Measurements from ENCODE around the gene SGIP1.

Gene SGIP1

GRCh38 chr1:66764994-66765578, 231.1 kb downstream of the SGIP1 start:
- peaks cover 20% of the 10 kb centered on the region for H3K79me2 ChIP-seq (ENCODE audit: insufficient read depth, low read depth)
- H3K4me3 ChIP-seq (IDR thresholded peaks at IDR 0.05; ENCODE audit: insufficient read depth, low read depth, low read length), result no peak overlapping the region
- H2AFZ ChIP-seq (ENCODE audit: low read depth), result no peak overlapping the region
- no peak overlapping the region for H3K27ac ChIP-seq
- no peaks in the 10 kb centered on the region for H3K27me3 ChIP-seq (ENCODE audit: insufficient read depth, low read depth)
- TF ChIP-seq, protein P1, sequence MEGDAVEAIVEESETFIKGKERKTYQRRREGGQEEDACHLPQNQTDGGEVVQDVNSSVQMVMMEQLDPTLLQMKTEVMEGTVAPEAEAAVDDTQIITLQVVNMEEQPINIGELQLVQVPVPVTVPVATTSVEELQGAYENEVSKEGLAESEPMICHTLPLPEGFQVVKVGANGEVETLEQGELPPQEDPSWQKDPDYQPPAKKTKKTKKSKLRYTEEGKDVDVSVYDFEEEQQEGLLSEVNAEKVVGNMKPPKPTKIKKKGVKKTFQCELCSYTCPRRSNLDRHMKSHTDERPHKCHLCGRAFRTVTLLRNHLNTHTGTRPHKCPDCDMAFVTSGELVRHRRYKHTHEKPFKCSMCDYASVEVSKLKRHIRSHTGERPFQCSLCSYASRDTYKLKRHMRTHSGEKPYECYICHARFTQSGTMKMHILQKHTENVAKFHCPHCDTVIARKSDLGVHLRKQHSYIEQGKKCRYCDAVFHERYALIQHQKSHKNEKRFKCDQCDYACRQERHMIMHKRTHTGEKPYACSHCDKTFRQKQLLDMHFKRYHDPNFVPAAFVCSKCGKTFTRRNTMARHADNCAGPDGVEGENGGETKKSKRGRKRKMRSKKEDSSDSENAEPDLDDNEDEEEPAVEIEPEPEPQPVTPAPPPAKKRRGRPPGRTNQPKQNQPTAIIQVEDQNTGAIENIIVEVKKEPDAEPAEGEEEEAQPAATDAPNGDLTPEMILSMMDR (conservative IDR thresholded peaks at IDR 0.05; ENCODE audit: low read depth, low read length), result peak; percentile 73
- no peak overlapping the region for H3K9ac ChIP-seq
- peaks cover 96% of the 10 kb centered on the region for H3K4me1 ChIP-seq (ENCODE audit: low read depth, poor library complexity, severe bottlenecking)
- H4K20me1 ChIP-seq (ENCODE audit: insufficient read depth), result no peaks in the 10 kb centered on the region
- no peaks in the 10 kb centered on the region for H3K36me3 ChIP-seq (ENCODE audit: insufficient read depth)
- 0 out of 2 replicates have a peak overlapping the region, but pooled peaks have one; percentile 7 for H3K4me2 ChIP-seq

DNA sequence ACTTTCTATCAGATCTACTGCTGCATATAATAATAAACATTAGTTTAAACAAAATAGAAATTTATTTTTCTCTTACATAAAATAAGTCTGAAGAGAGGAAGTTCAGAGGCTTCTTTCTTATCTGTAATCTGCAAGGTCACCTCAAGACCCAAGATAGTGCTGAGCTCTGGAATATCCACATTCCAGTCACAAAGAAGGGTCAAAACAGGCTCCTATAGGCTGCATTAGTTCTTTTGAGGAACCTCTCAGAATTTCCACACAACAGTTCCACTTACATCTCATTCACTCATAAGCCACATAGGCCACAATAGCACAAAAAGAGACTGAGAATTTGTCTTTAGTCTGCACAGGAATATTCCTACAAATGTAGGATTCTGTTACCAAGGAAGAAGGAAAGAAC, 233.7 kb downstream of the SGIP1 start:
- TF ChIP-seq, protein P1 (conservative IDR thresholded peaks at IDR 0.05; ENCODE audit: low read depth, low read length), result no peak
- Histone ChIP-seq H3K4me3 (IDR thresholded peaks at IDR 0.05; ENCODE audit: insufficient read depth, low read depth, low read length) (no peak overlapping the region), H4K20me1 (ENCODE audit: insufficient read depth) (no peaks in the 10 kb centered on the region), H3K27me3 (ENCODE audit: insufficient read depth, low read depth) (no peaks in the 10 kb centered on the region), H3K4me1 (ENCODE audit: low read depth, poor library complexity, severe bottlenecking) (peaks cover 97% of the 10 kb centered on the region), H3K36me3 (ENCODE audit: insufficient read depth) (no peaks in the 10 kb centered on the region), H3K79me2 (ENCODE audit: insufficient read depth, low read depth) (peaks cover 25% of the 10 kb centered on the region), H3K27ac (peak overlapping the region; percentile 94), H2AFZ (ENCODE audit: low read depth) (no peak overlapping the region), H3K4me2 (peak overlapping the region; percentile 94), H3K9ac (peak overlapping the region; percentile 23)

DNA sequence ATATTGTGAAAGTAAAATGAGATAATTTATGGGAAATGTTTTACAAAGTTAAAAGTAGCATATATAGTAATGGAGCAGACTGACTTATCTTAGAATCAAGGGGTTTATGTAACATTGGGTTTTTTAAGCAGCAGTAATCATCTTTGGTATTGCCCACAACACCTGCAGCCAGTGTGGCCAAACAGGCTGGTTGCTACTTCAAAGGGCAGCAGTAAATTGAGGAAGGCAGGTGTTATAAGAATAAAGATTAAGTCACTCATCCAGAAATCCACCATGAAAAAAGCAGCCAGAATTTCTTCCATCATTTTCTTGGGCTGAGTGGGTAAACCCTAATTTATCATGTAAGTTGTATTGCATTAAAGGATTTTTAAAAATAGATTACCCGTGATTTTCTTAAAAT, 235.0 kb downstream of the SGIP1 start:
- Histone ChIP-seq H3K27ac (peak overlapping the region; percentile 94), H3K36me3 (ENCODE audit: insufficient read depth) (no peaks in the 10 kb centered on the region), H3K79me2 (ENCODE audit: insufficient read depth, low read depth) (peaks cover 31% of the 10 kb centered on the region), H4K20me1 (ENCODE audit: insufficient read depth) (no peaks in the 10 kb centered on the region), H3K4me3 (IDR thresholded peaks at IDR 0.05; ENCODE audit: insufficient read depth, low read depth, low read length) (peak overlapping the region; percentile 60), H3K9ac (peak overlapping the region; percentile 66), H2AFZ (ENCODE audit: low read depth) (no peak overlapping the region), H3K4me2 (peak overlapping the region; percentile 94), H3K4me1 (ENCODE audit: low read depth, poor library complexity, severe bottlenecking) (peaks cover 98% of the 10 kb centered on the region), H3K27me3 (ENCODE audit: insufficient read depth, low read depth) (no peaks in the 10 kb centered on the region)
- TF ChIP-seq, protein P1 (conservative IDR thresholded peaks at IDR 0.05; ENCODE audit: low read depth, low read length), result no peak

- no peaks in the 10 kb centered on the region for H4K20me1 ChIP-seq (ENCODE audit: insufficient read depth)
- TF ChIP-seq, protein P1 (conservative IDR thresholded peaks at IDR 0.05; ENCODE audit: low read depth, low read length), result no peak
- peak overlapping the region; percentile 66 for H3K9ac ChIP-seq
- peak overlapping the region; percentile 94 for H3K27ac ChIP-seq
- H3K27me3 ChIP-seq (ENCODE audit: insufficient read depth, low read depth), result no peaks in the 10 kb centered on the region
- peaks cover 98% of the 10 kb centered on the region for H3K4me1 ChIP-seq (ENCODE audit: low read depth, poor library complexity, severe bottlenecking)
- H3K79me2 ChIP-seq (ENCODE audit: insufficient read depth, low read depth), result peaks cover 28% of the 10 kb centered on the region
- H3K4me2 ChIP-seq, result peak overlapping the region; percentile 94
- no peak overlapping the region for H3K4me3 ChIP-seq (IDR thresholded peaks at IDR 0.05; ENCODE audit: insufficient read depth, low read depth, low read length)
- H2AFZ ChIP-seq (ENCODE audit: low read depth), result no peak overlapping the region
- no peaks in the 10 kb centered on the region for H3K36me3 ChIP-seq (ENCODE audit: insufficient read depth)
Measured at GRCh38 chr1:66769512-66770229, 235.7 kb downstream of the SGIP1 start.
